Endometrium (tissue), 2 donors: Measurements from ENCODE around the gene LCE3C.
"Not testable (repeated sequence)": the region's sequence is repeated elsewhere in the genome, so short reads cannot be mapped to it uniquely, and the experiment has no call there.

Experiments
- FAIRE-seq: peaks from 2 replicates; lab custom pipeline; 2012; peaks lifted over from hg19 to GRCh38; lab: Jason Lieb, UNC
- donor health status: control.
- donor health status: control.

The LCE3C gene

GRCh38 chr1:152599934-152600333 is at the start of gene LCE3C:
Gene LCE3C (plus strand): TSS chr1:152600234. CDS start chr1:152600732, 498 bp downstream.
- FAIRE-seq, result no peak

GRCh38 chr1:152565115-152565514 is 34.9 kb upstream of the LCE3C start:
- no peak for FAIRE-seq

GRCh38 chr1:152565535-152566215 is 34.4 kb upstream of the LCE3C start:
- no peak for FAIRE-seq

GRCh38 chr1:152566681-152567080 is 33.4 kb upstream of the LCE3C start, which contains the start of gene LCE3E:
Gene LCE3E (minus strand): TSS chr1:152566780. CDS start chr1:152566208, 572 bp downstream.
- FAIRE-seq, result no peak

GRCh38 chr1:152577168-152577567 is 22.9 kb upstream of the LCE3C start:
- FAIRE-seq, result no peak

- FAIRE-seq, result not testable (repeated sequence)
These were observed 20.5 kb upstream of the LCE3C start for GRCh38 chr1:152579526-152579925.

GRCh38 chr1:152580433-152580832 is 19.6 kb upstream of the LCE3C start, which contains the start of gene LCE3D:
Gene LCE3D (minus strand): TSS chr1:152580516. CDS start chr1:152579936, 580 bp downstream.
- FAIRE-seq, result no peak

GRCh38 chr1:152582647-152583046 is 17.4 kb upstream of the LCE3C start:
- FAIRE-seq, result no peak

GRCh38 chr1:152585586-152585985 is 14.4 kb upstream of the LCE3C start:
- FAIRE-seq, result no peak

- FAIRE-seq, result no peak
These were observed 3.0 kb upstream of the LCE3C start for GRCh38 chr1:152596986-152597385.

GRCh38 chr1:152613511-152613910 is 13.5 kb downstream of the LCE3C start, which contains the start of gene LCE3B:
Gene LCE3B (plus strand): TSS chr1:152613811. CDS start chr1:152613811, 0 bp downstream.
- no peak for FAIRE-seq

GRCh38 chr1:152621993-152622392 is 22.0 kb downstream of the LCE3C start:
- FAIRE-seq, result no peak

- no peak for FAIRE-seq
These were observed 22.8 kb downstream of the LCE3C start, which contains the start of gene LCE3A for GRCh38 chr1:152622803-152623202. Gene LCE3A (minus strand): TSS chr1:152623103. CDS start chr1:152623103, 0 bp downstream.

- FAIRE-seq, result no peak
These were observed 23.3 kb downstream of the LCE3C start for GRCh38 chr1:152623203-152623844.

GRCh38 chr1:152626744-152627143 is 26.7 kb downstream of the LCE3C start:
- no peak for FAIRE-seq

GRCh38 chr1:152630596-152630995 is 30.6 kb downstream of the LCE3C start:
- FAIRE-seq, result no peak

- FAIRE-seq, result no peak
These were observed 40.3 kb downstream of the LCE3C start for GRCh38 chr1:152640351-152640750.

- no peak for FAIRE-seq
These were observed 43.9 kb downstream of the LCE3C start for GRCh38 chr1:152643945-152644344.

- FAIRE-seq, result no peak
These were observed 45.1 kb downstream of the LCE3C start for GRCh38 chr1:152645146-152645545.

- no peak for FAIRE-seq
These were observed 46.6 kb downstream of the LCE3C start for GRCh38 chr1:152646656-152647055.
